Stimulated activated CD4-positive, alpha-beta T cell treated with anti-CD3 and anti-CD28 coated beads, Interleukin-1b, Interleukin-23, amount 100 ng/mL, for 24 hours (primary cell): ENCODE results near the gene PLXNB2.
"Not testable (repeated sequence)": the region's sequence is repeated elsewhere in the genome, so short reads cannot be mapped to it uniquely, and the experiment has no call there.

ENCODE experiments used
- DNase-seq, 4 experiments: peaks; one replicate each; pipeline ENCODE4 v3.0.0-alpha.2; 2020; ENCODE audit warnings: low read depth in 4 of 4, low spot score in 1 of 4

The PLXNB2 gene

DNA sequence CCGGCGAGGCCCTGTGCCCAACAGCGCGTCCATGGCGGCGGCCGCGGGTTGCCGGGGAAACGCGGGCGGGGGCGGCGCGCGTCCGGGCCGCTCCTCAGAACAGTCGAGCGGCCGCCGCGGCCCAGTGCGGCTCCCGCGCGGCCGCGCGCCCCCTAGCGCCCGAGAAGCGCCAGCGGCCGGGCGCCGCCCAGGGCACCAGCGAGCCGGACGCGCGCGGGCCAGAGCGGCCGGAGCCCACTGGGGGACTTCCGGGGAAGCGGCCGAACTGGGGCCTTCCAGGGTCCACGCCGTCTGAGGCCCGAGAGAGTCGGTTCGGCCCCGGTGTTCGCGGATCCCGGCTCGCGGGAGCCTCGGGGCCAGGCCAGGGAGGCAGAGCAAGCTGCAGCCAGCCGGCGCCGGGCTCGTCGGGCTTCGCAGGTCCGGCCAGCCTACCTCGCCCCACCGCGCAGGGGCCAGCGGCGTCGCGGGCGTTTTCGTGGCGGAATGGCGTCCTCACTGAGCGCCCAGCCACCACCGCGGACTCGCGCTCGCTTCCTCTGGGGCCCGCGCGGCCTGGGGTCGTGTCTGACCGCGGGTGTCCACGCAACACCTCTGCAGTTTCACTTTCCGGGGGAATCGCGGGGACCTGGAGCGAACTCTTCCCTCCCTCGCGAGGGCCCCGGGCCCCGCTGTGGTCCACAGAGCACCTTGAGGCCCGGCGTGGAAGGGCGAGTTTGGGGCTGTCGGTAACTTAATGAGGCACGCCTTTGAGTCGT is 19.7 kb upstream of the PLXNB2 start, which contains the start of gene DENND6B:
Gene DENND6B, minus strand, starts transcription at position 57 of the 755 bp plus-strand sequence. Its CDS starts 24 bp downstream, at position 33.
- DNase-seq, result peak; percentile 46 to 59 (median 52)

DNA sequence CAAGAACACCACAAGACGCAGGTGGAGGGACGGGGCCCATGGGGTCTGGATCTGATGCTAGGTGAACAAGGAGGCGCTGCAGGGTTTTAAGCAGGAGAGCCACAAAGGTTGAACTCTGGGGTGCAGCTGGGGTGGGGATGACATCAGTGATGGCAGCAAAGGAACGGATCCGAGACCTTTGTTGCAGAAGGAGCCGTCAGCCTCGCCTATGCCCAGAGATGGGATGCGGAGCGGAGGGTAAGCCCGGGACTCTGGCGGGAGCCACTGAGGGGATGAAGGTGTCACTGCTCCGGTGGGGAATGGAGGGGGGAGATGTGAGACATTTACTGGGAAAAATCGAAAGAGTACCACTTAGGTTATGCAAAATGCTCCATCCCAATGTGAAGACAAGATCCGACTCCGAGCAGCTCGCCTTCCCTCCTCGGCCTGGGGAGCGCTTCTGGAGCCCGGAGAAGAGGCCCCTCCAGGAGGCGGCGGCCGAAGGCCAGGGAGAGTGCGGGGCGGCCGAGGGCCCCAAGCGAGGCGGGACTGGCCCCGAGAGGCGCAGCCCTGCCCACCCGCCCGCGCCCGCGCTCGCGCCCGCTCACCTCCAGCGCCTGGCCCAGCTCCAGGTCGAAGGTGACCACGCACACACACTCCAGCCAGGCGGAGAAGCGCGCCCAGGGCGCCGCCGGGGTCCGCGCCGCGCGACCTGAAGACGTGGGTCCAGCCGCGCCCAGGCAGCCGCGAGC is 18.9 kb upstream of the PLXNB2 start:
- DNase-seq, result no peak

- DNase-seq, result no peak
Measured at GRCh38 chr22:50325444-50326224, 18.2 kb upstream of the PLXNB2 start.

- DNase-seq, result no peak
Measured at GRCh38 chr22:50323900-50324299, 16.5 kb upstream of the PLXNB2 start.

DNA sequence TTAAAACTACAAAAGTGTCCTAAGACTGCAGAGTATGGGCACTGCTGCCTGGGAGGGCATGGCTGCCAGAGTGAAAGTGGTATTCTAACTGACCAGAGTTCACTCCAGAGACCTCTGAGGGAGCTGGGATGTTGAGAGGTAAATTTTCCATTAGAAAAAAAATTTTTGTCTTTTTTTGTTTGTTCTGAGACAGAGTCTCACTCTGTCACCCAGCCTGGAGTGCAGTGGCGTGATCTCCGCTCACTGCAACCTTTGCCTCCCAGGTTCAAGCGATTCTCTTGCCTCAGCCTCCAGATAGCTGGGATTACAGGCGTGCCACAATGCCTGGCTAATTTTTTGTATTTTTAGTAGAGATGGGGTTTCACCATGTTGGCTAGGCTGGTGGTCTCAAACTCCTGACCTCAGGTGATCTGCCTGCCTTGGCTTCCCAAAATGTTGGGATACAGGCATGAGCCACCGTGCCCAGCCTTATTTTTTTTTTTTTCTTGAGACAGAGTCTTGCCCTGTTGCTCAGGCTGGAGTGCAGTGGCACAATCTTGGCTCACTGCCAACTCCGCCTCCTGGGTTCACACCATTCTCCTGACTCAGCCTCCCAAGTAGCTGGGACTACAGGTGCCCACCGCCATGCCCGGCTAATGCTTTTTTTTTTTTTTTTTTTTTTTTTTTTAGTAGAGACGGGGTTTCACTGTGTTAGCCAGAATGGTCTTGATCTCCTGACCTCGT is 15.1 kb upstream of the PLXNB2 start:
- not testable (repeated sequence) for DNase-seq

- DNase-seq, result no peak
Measured at GRCh38 chr22:50320671-50321325, 13.4 kb upstream of the PLXNB2 start.

DNA sequence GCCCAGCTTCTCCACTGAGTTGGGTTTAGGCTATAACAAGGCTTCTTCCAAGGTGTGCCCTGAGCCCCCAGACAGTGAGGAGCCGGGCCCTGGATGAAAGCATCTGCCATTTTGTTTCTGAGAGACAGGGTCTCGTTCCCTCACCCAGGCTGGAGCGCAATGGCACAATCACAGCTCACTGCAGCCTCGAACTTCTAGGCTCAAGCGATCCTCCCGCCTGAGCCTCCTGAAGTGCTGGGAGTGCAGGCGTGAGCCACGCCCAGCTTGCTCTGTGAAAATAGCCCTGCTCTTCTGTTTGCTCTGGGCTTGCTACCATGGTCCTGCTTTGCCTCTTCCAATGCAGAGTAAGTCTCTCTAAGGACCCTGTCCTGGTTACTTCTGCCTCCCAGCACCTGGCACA is 12.7 kb upstream of the PLXNB2 start:
- DNase-seq, result no peak

DNA sequence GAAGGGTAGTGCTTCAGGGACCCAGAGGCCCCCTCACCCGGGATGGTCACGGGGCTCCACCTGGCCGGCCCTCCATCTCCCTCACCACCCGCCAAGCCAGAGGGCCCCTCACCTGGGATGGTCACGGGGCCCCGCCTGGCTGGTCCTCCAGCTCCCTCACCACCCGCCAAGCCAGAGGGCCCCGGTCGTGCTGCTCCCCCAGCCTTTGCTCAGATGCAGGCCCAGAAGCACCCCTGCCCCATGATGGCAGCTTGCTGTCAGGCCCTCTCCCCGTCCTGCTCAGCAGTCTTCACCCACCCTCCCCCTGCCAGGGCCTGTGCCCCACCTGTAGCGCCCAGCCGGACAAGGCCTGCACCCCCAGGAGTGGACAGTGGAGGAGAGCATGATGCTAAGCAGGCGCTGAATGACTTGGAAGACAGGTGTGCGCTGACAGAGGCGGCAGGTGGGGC is 12.1 kb upstream of the PLXNB2 start:
- DNase-seq, result no peak

DNA sequence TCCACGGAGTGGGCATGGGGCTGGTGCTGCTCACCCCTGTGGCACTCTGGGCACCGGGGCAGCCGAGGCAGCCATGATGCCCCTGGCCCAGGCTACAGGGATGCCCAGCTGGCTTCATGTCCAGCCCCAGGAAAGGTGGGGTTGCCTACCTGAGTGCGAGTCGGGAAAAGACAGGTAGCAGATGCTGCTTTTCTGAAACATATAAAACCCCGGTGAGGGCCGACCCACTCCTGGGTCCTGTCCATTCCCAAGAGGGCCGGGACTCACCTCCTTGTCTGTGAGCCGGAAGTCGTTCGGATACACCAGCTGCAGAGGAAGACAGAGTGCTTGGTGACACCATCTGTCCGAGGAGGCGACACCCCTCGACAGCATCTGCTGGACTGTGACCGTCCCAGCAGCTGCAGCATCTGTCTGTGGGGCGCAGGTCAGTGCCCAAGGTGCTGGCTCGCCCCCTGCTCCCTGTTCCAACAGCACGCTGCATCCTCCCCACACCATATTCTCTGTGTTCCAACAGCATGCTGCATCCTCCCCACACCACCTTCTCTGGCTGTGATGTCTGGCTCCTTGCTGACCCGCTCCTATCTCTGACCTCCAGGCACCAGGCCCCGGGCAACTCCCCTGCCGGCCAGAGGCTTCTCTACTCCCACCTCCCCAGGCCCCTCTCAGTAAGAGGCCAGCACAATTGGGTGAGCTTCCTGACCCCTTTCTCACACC is 11.4 kb upstream of the PLXNB2 start:
- no peak for DNase-seq

DNA sequence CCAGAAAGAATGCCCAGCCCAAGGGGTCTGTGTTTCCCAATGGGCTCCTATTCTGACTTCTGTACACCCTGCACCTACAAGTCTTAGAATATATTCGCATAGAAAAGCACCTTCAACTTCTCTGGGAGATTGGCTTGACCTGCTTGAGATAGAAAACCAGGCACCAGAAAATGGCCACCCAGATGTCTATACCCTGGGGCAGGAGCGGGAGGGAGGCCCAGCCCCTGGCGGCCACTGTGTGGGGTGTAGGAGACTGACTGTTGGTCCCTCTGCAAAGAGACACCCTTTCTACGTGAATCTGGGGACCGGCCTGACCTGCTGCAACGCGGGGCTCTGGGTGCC is 10.9 kb upstream of the PLXNB2 start:
- DNase-seq, result no peak

- DNase-seq, result no peak
Measured at GRCh38 chr22:50317674-50318073, 10.2 kb upstream of the PLXNB2 start.

- no peak for DNase-seq
Measured at GRCh38 chr22:50317178-50317577, 9.7 kb upstream of the PLXNB2 start.

DNA sequence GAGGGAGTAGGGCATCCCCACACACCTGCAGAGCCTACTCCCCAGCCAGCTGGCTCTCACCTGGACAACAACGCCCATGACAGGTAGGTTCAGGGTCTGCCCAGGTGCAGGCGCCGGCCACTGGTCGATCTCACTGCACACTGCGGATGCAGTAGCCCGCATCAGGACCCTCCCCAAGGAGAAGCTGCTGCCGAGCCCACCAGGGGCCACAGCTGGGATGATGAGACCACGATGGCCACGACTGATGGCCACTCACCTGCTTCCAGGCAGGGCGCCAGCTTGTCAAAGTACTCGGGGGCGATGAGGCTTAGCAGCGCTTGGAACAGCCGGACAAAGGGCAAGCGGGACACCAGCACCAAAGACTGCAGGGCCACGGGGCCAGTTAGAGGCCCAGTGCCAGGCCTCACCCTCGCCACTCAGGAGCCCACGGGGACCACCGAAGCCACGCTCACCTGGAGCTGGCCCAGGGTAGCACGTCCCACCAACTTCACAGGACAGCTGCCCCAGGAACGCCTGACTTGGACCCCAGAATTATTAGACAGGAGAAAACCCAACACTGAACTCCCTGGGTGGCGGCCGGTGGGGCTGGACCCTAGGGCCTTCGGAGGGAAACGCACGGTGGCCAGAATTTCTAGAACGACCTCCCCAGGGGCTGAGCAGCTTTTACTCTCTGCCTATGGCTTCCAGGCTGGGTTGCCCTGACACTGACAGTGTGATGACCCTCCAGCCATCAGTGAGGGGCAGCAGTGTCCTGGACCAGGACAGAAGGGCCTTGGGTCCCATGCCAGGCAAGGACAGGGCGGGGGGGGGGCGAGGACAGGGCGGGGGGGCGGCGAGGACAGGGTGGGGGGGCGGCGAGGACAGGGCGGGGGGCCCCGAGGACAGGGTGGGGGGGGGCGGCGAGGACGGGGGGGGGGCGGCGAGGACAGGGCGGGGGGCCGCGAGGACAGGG is 8.9 kb upstream of the PLXNB2 start:
- no peak for DNase-seq

DNA sequence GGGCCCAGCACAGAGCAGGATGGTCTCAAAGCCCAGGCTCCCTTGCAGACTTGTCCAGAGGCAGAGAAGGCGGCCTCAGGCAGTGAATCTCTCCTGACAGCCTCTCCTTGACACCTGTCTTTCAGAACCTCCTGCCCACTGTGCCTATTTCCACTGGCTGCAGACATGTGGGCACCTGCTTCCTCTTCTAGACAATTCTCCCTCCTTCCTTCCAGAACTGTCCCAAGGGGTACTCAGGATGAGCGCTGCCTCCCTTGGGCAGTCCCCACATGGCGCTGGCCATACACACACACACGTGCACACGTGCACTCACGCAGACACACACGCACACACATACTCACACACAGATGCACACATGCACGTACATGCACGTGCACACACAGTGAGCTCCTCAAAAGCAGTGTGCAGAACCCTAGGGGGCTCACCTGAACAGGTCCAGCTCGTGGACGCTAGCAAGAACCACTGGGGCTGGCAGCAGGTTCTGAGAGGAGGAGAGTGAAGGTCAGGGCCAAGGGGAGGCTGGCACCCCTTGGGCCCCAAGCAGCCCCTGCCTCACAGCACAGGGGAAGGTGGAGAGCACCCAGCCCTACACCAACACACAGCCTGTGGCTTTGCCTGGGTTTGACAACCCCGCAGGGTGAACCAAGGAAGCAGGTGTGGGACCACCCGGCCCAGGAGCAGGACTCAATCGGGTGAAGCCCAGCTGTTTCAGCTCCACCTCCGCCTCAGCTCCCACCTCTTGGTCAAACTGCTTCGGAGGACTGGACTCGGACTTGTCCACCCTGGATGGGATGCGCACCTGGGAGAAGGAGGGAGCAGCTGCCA is 8.1 kb upstream of the PLXNB2 start:
- DNase-seq, result no peak

GRCh38 chr22:50314455-50315288 is 7.2 kb upstream of the PLXNB2 start:
- DNase-seq, result peak; percentile 42 to 70 (median 58)

- no peak for DNase-seq
Measured at GRCh38 chr22:50314081-50314454, 6.6 kb upstream of the PLXNB2 start.

DNA sequence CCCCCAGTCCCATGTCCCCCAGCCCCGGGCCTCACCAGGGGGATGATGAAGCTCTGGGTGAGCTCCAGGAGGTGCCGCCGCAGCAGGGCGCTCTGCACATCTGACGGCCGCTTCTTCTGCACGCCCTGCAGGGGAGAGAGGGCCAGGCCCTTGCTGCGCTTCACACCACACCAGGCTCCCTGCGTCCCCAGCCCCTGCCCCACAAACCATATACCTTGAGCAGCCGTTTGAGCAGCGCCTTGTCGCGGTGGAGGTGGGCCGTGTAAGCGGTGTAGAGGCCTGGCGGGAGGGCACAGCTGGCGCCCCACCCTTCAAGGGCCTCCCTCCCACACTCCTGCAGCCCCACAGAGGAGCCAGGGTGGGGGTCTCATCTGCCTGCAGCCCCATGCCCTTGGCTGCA is 6.2 kb upstream of the PLXNB2 start:
- DNase-seq, result no peak
